GM06990 (cell line): Measurements from ENCODE around the gene MERTK.

Experiments used
- DNase-seq: peaks from one replicate; pipeline ENCODE4 v3.0.0-alpha.2; 2011; ENCODE audit not compliant: insufficient read length; ENCODE audit errors: extremely low read depth
- H3K27me3 ChIP-seq: replicated peaks from 2 replicates; pipeline ENCODE4 v1.6.0; 2011; ENCODE audit warnings: low read length; ENCODE audit not compliant: control insufficient read depth, insufficient read depth
- H3K36me3 ChIP-seq: 2 replicates; pipeline ENCODE4 v1.5.1; 2011; ENCODE audit warnings: low read length; ENCODE audit not compliant: control insufficient read depth, insufficient read depth
- H3K4me3 ChIP-seq: replicated peaks from 2 replicates; pipeline ENCODE4 v1.5.1; 2011; ENCODE audit warnings: low read depth, mild to moderate bottlenecking, control low read depth, low read length
- TF ChIP-seq, protein P1 (sequence below): IDR thresholded peaks from 2 replicates; pipeline ENCODE4 v1.5.1; 2011; ENCODE audit warnings: low read length, control low read depth, mild to moderate bottlenecking, inconsistent platforms; ENCODE audit not compliant: insufficient read depth, poor library complexity, severe bottlenecking

The MERTK gene

GRCh38 chr2:112074506-112074905 is 176.1 kb downstream of the MERTK start:
- DNase-seq: no peak
- TF ChIP-seq, protein P1, sequence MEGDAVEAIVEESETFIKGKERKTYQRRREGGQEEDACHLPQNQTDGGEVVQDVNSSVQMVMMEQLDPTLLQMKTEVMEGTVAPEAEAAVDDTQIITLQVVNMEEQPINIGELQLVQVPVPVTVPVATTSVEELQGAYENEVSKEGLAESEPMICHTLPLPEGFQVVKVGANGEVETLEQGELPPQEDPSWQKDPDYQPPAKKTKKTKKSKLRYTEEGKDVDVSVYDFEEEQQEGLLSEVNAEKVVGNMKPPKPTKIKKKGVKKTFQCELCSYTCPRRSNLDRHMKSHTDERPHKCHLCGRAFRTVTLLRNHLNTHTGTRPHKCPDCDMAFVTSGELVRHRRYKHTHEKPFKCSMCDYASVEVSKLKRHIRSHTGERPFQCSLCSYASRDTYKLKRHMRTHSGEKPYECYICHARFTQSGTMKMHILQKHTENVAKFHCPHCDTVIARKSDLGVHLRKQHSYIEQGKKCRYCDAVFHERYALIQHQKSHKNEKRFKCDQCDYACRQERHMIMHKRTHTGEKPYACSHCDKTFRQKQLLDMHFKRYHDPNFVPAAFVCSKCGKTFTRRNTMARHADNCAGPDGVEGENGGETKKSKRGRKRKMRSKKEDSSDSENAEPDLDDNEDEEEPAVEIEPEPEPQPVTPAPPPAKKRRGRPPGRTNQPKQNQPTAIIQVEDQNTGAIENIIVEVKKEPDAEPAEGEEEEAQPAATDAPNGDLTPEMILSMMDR: no peak
- Histone ChIP-seq H3K36me3 (peaks cover 6% of the 10 kb centered on the region), H3K4me3 (no peak overlapping the region), H3K27me3 (no peaks in the 10 kb centered on the region)

DNA sequence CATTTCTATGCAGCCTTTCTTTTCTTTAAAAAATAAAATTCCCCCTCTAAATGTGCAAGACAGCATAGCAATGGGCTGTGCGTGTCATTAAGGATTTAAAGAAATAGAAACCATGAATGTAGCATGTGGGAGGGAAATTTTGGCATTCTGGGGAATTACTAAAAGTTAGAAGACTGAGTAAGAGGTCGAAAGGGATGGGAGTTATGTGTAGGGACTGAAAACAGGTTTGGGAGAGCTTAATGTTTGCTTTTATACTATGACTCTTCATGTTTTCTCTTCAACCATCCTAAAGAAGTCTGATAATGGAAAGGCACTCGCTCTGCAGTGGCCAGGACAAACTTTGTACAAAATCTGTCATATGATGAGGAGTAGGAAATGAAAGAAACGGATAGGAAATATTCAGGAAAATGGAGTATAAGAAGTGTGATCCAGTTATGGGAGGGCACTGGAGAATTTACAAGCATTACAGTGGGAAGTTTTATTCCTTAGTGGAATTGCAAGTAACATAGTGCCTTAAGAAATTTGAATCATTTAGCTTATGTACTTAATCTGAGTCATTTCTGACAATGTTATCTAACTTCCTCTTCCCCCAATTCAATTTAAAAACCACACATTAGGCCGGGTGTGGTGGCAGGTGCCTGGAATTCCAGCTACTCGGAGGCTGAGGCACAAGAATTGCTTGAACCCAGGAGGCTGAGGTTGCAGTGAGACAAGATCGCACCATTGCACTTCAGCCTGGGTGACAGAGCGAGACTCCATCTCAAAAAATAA is 177.3 kb downstream of the MERTK start:
- DNase-seq: peak; percentile 26
- TF ChIP-seq, protein P1: no peak
- Histone ChIP-seq H3K27me3 (no peaks in the 10 kb centered on the region), H3K36me3 (peaks cover 6% of the 10 kb centered on the region), H3K4me3 (no peak overlapping the region)

DNA sequence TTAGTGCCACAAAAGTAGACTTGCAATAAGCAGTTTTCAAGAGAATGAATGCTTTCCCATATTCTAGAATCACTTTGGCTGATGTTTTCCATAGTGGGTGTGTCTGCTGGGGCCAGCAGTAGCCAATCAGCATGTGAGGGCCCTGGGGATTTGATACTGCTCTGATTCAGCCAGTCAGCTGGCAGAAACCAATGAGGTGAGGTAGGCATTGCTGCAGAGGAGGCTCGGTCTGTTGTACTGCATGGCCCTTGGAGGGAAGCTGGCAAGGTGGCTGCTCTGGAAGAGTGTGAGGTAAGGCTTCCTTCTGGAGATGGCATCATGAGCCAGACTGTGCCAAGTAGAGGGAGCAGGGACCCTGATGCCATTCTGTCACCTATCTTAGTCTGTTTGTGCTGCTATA is 179.4 kb downstream of the MERTK start:
- H3K27me3 ChIP-seq: no peaks in the 10 kb centered on the region
- peaks cover 16% of the 10 kb centered on the region for H3K36me3 ChIP-seq
- TF ChIP-seq, protein P1: no peak
- no peak for DNase-seq
- no peak overlapping the region for H3K4me3 ChIP-seq
